ENCODE measurements around the gene TUBGCP3.

DNA sequence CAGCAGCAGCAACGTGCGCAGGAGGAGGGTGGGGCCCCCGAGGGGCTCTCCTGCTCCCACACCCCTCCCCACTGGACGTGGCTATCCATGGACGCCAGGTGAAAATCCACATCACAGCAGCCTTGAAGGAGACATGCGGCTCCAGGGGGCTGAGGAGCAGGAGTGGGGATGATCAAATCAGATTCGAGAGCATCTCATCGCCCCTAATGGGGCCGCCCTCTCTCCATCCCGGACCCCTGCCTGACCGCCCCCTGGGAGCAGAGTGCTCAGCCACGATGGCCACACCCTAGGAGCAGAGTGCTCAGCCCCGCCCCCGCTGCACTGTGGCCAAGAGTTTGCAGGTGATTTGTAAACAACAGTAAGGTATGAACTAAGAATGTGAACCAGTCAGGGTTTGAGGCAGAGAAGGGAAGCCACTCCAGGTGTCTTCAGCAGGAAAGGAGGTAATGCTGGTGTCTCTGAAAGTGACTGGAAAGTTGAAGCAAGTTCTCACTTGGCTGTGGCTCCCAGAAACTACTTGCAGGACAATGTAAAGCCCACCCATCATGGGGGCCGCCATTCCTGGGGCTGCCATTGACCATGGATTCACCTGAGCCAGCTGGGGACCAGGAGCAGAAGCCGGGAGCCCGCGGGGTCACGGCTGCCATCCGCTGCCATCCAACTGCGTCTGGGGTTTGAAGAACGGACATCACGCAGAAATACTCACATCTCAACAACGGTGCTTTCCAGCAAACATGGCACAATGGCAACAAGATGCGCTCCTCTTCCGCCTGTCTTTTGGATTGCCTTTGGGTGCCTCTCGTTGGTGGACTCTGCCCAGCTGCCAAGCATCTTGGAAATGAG, 140.0 kb downstream of the TUBGCP3 start:
- TF ChIP-seq POLR2A (IDR thresholded peaks at IDR 0.05; ENCODE audit: borderline replicate concordance, extremely low read depth, insufficient read depth, insufficient read length) (no peak), CTCF (IDR thresholded peaks at IDR 0.05 in 2 of 3, conservative IDR thresholded peaks at IDR 0.05 in 1 of 3; ENCODE audit: borderline replicate concordance in 1 of 3, insufficient read depth in 1 of 3, low read depth in 2 of 3, low read length in 2 of 3) (no peak), SIN3A (IDR thresholded peaks at IDR 0.05; ENCODE audit: low read depth) (no peak), CEBPB (IDR thresholded peaks at IDR 0.05; ENCODE audit: low read depth) (no peak), POLR2AphosphoS5 (IDR thresholded peaks at IDR 0.05; ENCODE audit: low read depth, low read length) (no peak), TCF7L2 (IDR thresholded peaks at IDR 0.05; ENCODE audit: borderline replicate concordance, extremely low read depth, insufficient read depth, insufficient read length) (no peak), EZH2 (IDR thresholded peaks at IDR 0.05) (no peak), SP1 (IDR thresholded peaks at IDR 0.05; ENCODE audit: low read depth) (no peak)

Measured in HCT116 (cell line).